ENCODE results near the gene TMEM168. TPM values are rescaled to one million over a fixed set of nuclear protein-coding genes. Genes with fewer than 3 reads are reported as not detected.
A peak's percentile ranks its signal among the peaks of the same experiment; 100 is the strongest.

The TMEM168 gene
- total RNA-seq, 2 donors from 2014 or later: 19.6 to 19.7 TPM

DNA sequence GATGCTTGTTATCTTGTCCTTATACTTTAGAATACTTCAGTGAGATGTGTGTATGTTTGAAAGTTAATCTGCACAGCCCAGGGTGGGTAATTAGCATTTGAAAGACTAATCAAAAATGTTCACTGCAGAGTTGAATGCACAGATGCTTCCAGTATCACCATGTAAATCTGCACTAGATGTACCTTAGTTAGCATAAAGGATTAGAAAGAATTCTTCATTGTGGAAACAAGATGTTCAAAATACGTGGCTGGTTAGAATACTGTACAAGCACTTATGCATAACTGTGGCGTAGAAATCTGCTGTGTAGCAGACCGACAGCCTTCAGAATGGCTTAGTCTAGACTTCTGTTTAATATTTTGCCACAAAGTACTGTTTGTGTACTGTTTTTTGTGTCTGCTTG lies 2.2 kb upstream of the TMEM168 start:
- no peaks in the 10 kb centered on the region for H3K27me3 Mint-ChIP-seq
- H3K36me3 Mint-ChIP-seq (ENCODE audit: low read depth): peaks cover 12% of the 10 kb centered on the region
- ATAC-seq (replicated peaks): no peak
- H3K4me3 Mint-ChIP-seq: peak overlapping the region; percentile 99
- H3K9me3 Mint-ChIP-seq: no peaks in the 10 kb centered on the region
- peaks cover 27% of the 10 kb centered on the region for H3K4me1 Mint-ChIP-seq
- no peak overlapping the region for H3K27ac Mint-ChIP-seq

DNA sequence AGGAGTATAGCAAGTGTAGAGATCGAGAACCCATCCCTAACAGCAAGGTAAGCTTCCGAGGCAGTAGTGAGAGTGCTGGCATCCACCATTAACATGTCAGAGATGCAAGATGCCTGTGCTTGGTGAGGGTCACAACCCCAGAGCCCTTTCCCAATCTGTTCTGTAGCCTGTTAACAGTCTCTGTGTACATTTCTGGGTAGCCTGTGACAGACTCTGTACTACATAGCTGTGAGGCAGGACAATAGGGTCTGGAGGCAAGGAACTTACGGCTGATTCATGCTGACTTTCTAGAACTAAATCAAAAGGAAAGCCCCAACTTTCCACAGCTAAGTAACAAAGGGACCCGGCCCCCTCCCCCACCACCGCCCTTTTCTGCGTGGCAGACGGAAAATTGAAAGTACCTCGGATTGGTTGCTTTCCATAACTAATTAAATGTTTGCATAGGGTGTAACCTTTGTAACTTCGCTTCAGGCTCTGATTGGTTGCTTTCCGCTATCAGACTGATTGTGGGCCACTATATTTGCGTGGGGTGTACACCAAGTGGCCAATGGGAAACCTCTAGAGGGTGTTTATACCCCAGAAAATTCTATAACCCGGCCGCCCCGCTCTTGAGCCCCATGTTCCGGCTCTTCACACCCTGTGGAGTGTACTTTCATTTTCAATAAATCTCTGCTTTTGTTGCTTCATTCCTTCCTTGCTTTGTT lies 1.4 kb upstream of the TMEM168 start:
- H3K4me3 Mint-ChIP-seq: peak overlapping the region; percentile 99
- no peaks in the 10 kb centered on the region for H3K9me3 Mint-ChIP-seq
- no peaks in the 10 kb centered on the region for H3K27me3 Mint-ChIP-seq
- H3K27ac Mint-ChIP-seq: peak overlapping the region; percentile 97
- peaks cover 18% of the 10 kb centered on the region for H3K36me3 Mint-ChIP-seq (ENCODE audit: low read depth)
- ATAC-seq (replicated peaks): no peak
- peaks cover 32% of the 10 kb centered on the region for H3K4me1 Mint-ChIP-seq

DNA sequence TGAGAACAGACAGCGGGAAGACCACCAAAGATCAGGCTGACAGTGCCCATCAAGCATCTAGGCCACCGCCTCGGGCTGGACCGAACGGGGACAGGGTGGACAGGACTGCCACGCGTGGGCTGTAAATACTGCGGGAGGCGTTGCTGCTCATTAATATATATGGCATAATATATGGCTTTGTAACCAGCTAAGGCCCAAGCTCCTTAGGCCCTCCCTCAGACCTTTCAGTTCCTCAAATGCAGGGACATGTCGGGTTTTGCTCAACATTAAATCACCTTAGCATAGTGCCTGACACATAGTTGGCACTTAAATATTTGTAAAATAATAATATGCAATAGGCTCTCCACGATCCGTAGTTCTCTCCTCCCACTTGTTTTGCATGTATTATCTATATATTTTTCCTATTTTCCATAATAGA lies 402 bp upstream of the TMEM168 start:
- Mint-ChIP-seq H3K4me3 (peak overlapping the region; percentile 99), H3K9me3 (no peaks in the 10 kb centered on the region), H3K27me3 (no peaks in the 10 kb centered on the region), H3K27ac (peak overlapping the region; percentile 97), H3K4me1 (peaks cover 34% of the 10 kb centered on the region), H3K36me3 (ENCODE audit: low read depth) (peaks cover 20% of the 10 kb centered on the region)
- ATAC-seq (replicated peaks): peak; percentile 22

DNA sequence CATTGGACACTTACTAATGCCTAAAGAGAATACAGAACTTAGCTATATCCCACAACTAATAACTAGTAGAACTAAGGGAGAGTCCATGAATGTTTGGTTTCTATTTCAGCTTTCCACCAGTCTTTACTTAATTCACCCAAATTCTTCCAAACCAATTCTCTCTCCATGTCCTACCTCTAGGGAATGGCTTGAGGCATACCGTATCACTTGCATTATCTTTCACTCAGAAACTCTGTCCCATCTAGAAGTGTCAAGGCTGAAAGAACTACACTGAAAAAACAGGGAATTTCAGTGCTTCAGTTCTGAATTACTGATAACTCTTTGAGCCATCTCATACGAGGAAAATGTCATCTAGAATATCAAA lies 758 bp downstream of the TMEM168 start:
- Mint-ChIP-seq H3K27me3 (no peaks in the 10 kb centered on the region), H3K4me3 (peak overlapping the region; percentile 99), H3K9me3 (no peaks in the 10 kb centered on the region), H3K4me1 (peaks cover 34% of the 10 kb centered on the region), H3K36me3 (ENCODE audit: low read depth) (peaks cover 23% of the 10 kb centered on the region), H3K27ac (peak overlapping the region; percentile 97)
- ATAC-seq (replicated peaks): no peak

DNA sequence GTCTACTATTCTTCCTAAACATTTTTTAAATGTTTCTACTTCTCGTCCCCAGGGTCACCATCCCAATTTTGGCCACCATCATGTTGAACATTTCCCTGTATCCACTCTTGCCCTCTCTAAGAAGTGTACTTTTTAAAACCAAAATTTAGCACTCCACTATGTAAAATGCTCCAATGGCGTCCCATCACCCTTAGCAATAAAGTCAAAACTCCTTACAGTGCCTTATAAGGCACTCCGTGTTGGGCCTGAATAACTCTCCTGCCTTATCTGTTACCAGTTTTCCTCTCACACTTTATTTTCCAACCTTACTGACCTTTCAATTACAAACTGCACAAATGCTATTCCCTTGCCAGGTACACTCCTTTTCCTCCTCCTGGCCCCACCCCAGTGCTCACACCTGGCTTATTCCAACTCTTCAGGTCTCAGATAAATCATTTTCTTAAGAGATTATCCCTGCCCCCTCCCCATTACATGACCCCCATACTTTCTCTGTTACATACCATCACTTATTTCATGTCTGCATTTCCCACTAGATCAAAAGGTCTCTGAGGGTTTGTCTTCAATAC lies 1.3 kb downstream of the TMEM168 start:
- no peak for ATAC-seq (replicated peaks)
- peak overlapping the region; percentile 97 for H3K27ac Mint-ChIP-seq
- peak overlapping the region; percentile 99 for H3K4me3 Mint-ChIP-seq

DNA sequence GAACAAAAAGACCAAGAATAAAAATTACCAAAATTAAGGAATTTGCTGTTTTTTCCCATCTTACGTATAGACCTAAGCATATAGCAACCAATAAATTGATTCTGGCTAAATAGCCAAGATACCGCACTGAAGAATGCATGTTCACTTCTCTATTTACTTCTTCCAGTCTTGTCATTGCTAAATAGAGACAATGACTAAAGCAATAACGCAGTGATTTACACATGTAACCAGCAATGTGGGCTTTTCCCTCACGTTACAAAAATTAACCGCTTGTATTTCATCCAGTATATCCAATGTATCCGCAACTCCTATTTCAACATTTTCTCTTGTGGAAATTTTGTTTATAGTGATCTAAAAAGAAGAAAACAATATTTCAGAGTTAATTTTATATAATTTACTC lies 5.6 kb downstream of the TMEM168 start:
- no peak overlapping the region for H3K27ac Mint-ChIP-seq
- H3K4me3 Mint-ChIP-seq: no peak overlapping the region
- no peaks in the 10 kb centered on the region for H3K9me3 Mint-ChIP-seq
- peaks cover 35% of the 10 kb centered on the region for H3K4me1 Mint-ChIP-seq
- H3K27me3 Mint-ChIP-seq: no peaks in the 10 kb centered on the region
- H3K36me3 Mint-ChIP-seq (ENCODE audit: low read depth): peaks cover 72% of the 10 kb centered on the region
- no peak for ATAC-seq (replicated peaks)

More for the DNA sequence above, 1.3 kb downstream of the TMEM168 start:
- Mint-ChIP-seq H3K9me3 (no peaks in the 10 kb centered on the region), H3K4me1 (peaks cover 34% of the 10 kb centered on the region), H3K36me3 (ENCODE audit: low read depth) (peaks cover 29% of the 10 kb centered on the region), H3K27me3 (no peaks in the 10 kb centered on the region)

DNA sequence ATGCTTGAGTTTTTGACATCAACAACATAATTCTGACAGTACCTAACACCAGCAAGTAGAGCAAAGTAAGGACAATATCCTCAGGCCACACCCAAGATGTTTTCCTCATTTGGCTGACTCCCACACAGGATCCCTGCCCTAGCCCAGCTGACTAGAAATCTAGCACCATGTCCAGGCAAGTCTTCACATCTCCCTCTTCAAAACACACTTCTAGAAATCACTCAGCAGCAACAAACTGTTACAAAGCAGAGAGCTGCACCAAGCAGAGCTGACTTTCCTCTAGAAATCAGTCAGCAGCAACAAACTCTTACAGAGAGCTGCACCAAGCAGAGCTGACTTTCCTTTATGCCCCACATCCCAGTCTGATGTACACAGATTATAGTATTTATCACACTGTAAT lies 7.7 kb downstream of the TMEM168 start:
- Mint-ChIP-seq H3K4me3 (peak overlapping the region; percentile 31), H3K27ac (peak overlapping the region; percentile 47), H3K9me3 (no peaks in the 10 kb centered on the region), H3K27me3 (no peaks in the 10 kb centered on the region), H3K36me3 (ENCODE audit: low read depth) (peaks cover 70% of the 10 kb centered on the region), H3K4me1 (peaks cover 18% of the 10 kb centered on the region)
- ATAC-seq (replicated peaks): peak; percentile 98

DNA sequence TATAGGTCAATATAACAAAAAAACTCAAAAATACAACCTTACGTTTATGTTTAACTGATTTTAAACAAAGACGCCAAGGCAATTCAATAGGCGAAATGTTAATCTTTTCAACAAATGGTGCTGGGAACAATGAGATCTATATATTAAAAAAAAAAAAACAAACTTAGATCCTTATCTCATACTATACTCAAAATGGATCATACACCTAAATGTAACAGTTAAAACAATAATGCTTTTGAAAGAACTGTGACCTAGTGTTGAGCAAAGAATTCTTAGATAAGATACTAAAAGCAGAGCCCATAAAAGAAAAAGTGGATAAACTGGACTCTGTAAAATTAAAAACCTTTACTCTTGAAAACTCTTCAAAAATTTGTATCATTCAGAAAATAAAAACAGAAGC lies 8.6 kb downstream of the TMEM168 start:
- H3K4me1 Mint-ChIP-seq: peaks cover 12% of the 10 kb centered on the region
- peaks cover 69% of the 10 kb centered on the region for H3K36me3 Mint-ChIP-seq (ENCODE audit: low read depth)
- ATAC-seq (replicated peaks): no peak
- H3K27me3 Mint-ChIP-seq: no peaks in the 10 kb centered on the region
- H3K4me3 Mint-ChIP-seq: peak overlapping the region; percentile 31
- no peaks in the 10 kb centered on the region for H3K9me3 Mint-ChIP-seq
- H3K27ac Mint-ChIP-seq: peak overlapping the region; percentile 47

DNA sequence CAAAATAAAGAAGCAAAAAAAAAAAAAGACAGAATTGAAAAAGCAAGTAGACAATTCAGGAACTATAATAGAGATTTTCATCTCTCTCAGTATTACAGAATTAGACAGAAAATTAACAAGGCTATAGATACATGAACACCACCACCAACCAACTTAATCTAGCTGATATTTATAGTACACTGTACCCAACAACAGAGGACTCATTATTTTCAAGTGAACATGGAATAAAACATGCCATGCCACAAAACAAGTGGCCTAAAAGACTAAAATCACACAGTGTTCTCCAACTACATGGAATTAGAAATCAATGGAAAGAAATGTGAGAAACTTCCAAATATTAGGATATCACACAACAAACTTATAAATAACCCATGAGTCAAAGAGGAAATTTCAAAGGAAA lies 9.1 kb downstream of the TMEM168 start:
- ATAC-seq (replicated peaks): no peak
- H3K27me3 Mint-ChIP-seq: no peaks in the 10 kb centered on the region

DNA sequence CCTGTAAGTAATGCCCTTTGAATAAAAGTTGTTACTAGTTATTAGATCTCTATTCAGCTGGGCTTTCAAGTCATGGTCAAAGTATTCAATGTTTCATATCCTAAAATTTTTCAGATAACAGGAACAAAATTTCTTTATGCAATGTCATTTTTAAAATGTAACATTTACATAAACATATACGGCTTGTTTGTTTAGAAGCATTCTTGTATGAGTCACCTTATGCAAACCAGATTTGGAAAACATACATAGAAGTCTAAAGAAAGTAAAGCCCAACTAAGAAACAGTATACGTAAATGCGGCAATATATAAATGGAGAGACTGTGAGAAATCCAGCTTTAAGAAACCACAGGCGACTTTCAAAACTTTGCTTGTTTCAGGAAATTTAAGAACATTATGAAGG lies 10.5 kb downstream of the TMEM168 start:
- H3K36me3 Mint-ChIP-seq (ENCODE audit: low read depth): peaks cover 73% of the 10 kb centered on the region
- peaks cover 11% of the 10 kb centered on the region for H3K4me1 Mint-ChIP-seq
- H3K27me3 Mint-ChIP-seq: no peaks in the 10 kb centered on the region
- ATAC-seq (replicated peaks): no peak
- no peak overlapping the region for H3K27ac Mint-ChIP-seq
- no peak overlapping the region for H3K4me3 Mint-ChIP-seq
- H3K9me3 Mint-ChIP-seq: no peaks in the 10 kb centered on the region

More for the DNA sequence above, 9.1 kb downstream of the TMEM168 start:
- Mint-ChIP-seq H3K27ac (no peak overlapping the region), H3K9me3 (no peaks in the 10 kb centered on the region), H3K4me1 (peaks cover 11% of the 10 kb centered on the region), H3K36me3 (ENCODE audit: low read depth) (peaks cover 68% of the 10 kb centered on the region), H3K4me3 (no peak overlapping the region)

DNA sequence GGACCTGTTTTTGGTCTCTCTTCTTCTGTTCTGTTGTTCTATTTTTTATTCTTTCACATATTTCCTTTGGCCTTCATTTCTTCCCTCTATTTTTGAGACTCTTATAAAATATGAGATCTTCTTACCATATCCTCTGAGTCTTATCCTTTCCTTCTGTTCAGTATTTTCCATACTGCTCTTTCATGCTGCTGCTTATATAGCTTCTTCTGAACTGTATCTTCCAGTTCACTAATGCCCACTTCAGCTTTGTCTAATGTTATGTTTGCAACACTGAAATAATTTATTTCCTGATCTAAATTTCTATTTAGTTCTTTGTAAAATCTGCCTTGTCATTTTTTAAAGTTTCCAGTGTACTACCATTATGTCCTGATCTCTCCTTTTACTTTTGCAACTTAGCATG lies 12.8 kb downstream of the TMEM168 start:
- no peak overlapping the region for H3K4me3 Mint-ChIP-seq
- peaks cover 50% of the 10 kb centered on the region for H3K36me3 Mint-ChIP-seq (ENCODE audit: low read depth)
- ATAC-seq (replicated peaks): no peak
- no peaks in the 10 kb centered on the region for H3K27me3 Mint-ChIP-seq
- no peak overlapping the region for H3K27ac Mint-ChIP-seq
- H3K9me3 Mint-ChIP-seq: no peaks in the 10 kb centered on the region
- H3K4me1 Mint-ChIP-seq: peaks cover 5% of the 10 kb centered on the region

DNA sequence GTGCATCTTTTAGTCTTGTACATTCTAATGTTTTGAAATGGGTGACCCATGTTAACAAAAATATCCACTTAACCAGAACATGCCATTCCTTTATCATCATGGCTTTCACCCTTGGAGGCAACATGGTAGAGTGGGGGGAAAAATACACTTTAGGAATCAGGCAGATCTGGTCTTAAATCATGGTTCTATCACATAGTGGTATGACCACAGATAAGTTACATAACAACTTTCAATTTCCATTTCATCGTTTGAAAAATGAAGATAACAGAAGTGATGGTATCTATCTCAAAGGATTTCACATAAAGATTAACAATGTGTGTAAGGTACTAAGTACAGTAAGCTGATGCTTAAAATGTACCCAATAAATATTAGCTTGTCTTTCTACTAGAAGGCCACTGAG lies 19.0 kb downstream of the TMEM168 start:
- ATAC-seq (replicated peaks): no peak
- H3K4me1 Mint-ChIP-seq: no peaks in the 10 kb centered on the region
- H3K9me3 Mint-ChIP-seq: no peaks in the 10 kb centered on the region
- H3K4me3 Mint-ChIP-seq: no peak overlapping the region
- peaks cover 17% of the 10 kb centered on the region for H3K36me3 Mint-ChIP-seq (ENCODE audit: low read depth)
- no peak overlapping the region for H3K27ac Mint-ChIP-seq
- H3K27me3 Mint-ChIP-seq: no peaks in the 10 kb centered on the region

DNA sequence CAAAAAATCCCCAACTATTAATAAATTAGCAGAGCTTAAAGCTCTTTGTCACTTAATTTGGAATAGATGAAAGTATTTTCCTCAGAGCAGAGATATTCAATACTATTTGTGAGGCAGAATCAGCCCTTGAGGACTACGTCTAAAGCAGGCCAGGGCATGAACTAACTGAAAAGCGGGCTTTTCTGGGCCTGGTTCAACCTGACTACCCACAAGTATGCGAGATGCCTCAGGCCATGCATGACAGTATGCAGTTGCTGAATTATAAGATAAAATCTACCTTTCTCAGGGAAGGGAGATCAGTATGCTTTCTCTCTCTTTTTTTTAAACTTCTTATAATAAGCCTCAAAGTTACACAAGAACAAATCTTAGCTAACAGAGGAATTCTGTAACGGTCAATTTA lies 20.1 kb downstream of the TMEM168 start:
- Mint-ChIP-seq H3K4me3 (no peak overlapping the region), H3K36me3 (ENCODE audit: low read depth) (peaks cover 12% of the 10 kb centered on the region), H3K27ac (no peak overlapping the region), H3K4me1 (no peaks in the 10 kb centered on the region), H3K9me3 (no peaks in the 10 kb centered on the region), H3K27me3 (no peaks in the 10 kb centered on the region)
- no peak for ATAC-seq (replicated peaks)

DNA sequence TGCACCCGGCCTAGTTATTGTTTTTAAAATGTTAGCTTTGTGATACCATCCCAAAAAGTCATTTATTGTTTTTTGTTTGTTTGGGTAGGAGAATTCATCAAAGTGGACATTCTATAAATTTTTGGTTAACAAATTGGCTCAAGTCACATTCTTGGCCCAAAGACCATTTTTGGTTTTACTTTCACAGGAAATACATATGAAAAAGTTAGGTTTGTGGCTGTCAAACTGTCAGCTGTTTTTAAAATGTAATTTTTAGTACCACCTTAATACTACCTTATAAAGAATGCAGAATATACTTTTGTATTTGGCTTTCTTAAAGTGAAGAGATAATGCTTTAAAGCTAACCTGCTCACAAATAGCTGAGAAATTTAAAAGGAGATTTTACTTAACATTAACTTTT lies 25.1 kb downstream of the TMEM168 start:
- no peaks in the 10 kb centered on the region for H3K27me3 Mint-ChIP-seq
- no peaks in the 10 kb centered on the region for H3K9me3 Mint-ChIP-seq

DNA sequence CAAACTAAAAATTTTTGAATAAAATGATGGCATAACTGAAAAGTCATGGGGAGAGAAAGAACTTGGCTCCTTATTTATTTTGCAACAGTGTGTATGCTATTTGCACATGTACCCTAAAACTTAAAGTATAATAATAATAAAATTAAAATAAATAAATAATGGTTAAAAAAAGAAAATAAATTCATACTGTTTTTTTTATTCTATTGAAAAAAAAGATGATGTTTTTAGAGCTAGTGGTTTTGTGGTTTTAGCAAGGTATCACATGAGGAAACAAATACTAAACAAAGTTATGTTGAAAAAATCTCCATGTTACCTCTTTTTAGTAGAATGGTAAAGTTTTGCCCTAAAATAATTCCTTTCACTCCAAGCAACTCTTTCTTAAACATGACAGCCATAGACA lies 26.2 kb downstream of the TMEM168 start:
- no peak for ATAC-seq (replicated peaks)
- H3K4me1 Mint-ChIP-seq: no peaks in the 10 kb centered on the region
- H3K4me3 Mint-ChIP-seq: no peak overlapping the region
- no peaks in the 10 kb centered on the region for H3K9me3 Mint-ChIP-seq
- H3K27me3 Mint-ChIP-seq: no peaks in the 10 kb centered on the region
- H3K27ac Mint-ChIP-seq: no peak overlapping the region
- peaks cover 6% of the 10 kb centered on the region for H3K36me3 Mint-ChIP-seq (ENCODE audit: low read depth)

More for the DNA sequence above, 25.1 kb downstream of the TMEM168 start:
- Mint-ChIP-seq H3K4me1 (no peaks in the 10 kb centered on the region), H3K27ac (no peak overlapping the region), H3K4me3 (no peak overlapping the region), H3K36me3 (ENCODE audit: low read depth) (peaks cover 6% of the 10 kb centered on the region)
- ATAC-seq (replicated peaks): no peak

All from activated T-helper 17 cell treated with anti-CD3 and anti-CD28 coated beads, Interleukin-2, amount 50 U/mL, for 72 hours (primary cell).